Measurements from ENCODE around the gene TRPM2.

The TRPM2 gene

DNA sequence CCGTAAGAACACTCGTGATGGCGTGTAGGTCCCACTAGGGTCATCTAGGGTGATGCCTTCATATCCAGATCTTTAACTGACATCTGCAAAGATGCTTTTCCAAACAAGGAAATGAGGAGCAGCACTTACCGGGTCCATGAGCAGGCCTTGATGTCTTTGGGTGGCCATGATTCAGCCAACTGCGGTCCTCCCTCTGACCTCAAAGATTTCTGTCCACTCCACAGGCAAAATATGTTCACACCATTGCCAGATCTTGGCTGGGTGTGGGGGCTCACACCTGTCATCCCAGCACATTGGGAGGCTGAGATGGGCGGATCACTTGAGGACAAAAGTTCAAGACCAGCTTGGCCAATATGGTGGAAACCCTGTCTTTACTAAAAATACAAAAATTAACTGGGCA is 18.2 kb downstream of the TRPM2 start:
- no peak for DNase-seq (ENCODE audit: low read depth in 2 of 2)
- no peak overlapping the region for H3K4me3 ChIP-seq (replicated peaks in 1 of 2; ENCODE audit: low read depth in 2 of 2, low read length in 2 of 2)
- no peak for TF ChIP-seq CTCF (IDR thresholded peaks at IDR 0.05; ENCODE audit: low read depth, low read length)

- H3K4me3 ChIP-seq (replicated peaks in 1 of 2; ENCODE audit: low read depth in 2 of 2, low read length in 2 of 2) = no peak overlapping the region
- TF ChIP-seq CTCF (IDR thresholded peaks at IDR 0.05; ENCODE audit: low read depth, low read length) = no peak
- no peak for DNase-seq (ENCODE audit: low read depth in 2 of 2)
Measured at GRCh38 chr21:44372616-44373015, 19.2 kb downstream of the TRPM2 start.

DNA sequence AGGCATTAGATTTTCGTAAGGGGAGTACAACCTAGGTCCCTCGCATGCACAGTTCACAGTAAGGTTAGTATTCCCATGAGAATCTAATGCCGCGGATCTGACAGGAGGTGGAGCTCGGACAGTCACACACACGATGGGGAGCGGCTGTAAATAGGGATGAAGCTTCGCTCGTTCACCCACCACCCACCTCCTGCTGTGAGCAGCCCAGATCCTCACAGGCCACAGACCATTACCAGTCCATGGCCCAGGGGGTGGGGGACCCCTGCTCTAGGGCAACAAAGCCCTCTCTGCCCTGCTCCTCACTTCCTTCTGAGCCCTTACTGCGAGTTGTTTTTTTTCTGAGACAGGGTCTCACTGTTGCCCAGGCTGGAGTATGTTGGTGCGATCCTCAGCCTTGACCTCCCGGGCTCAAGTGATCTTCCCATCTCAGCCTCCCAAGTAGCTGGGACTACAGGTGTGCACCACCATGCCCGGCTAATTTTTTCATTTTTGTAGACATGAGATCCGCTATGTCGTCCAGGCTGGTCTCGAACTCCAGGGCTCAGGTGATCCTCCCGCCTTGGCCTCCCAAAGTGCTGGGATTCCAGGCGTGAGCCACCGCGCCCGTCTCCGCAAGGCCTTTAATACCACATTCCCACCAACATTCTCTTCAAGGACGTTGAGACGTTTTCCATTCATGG is 21.3 kb downstream of the TRPM2 start:
- H3K4me3 ChIP-seq (replicated peaks in 1 of 2; ENCODE audit: low read depth in 2 of 2, low read length in 2 of 2) = no peak overlapping the region
- no peak for TF ChIP-seq CTCF (IDR thresholded peaks at IDR 0.05; ENCODE audit: low read depth, low read length)
- no peak for DNase-seq (ENCODE audit: low read depth in 2 of 2)

DNA sequence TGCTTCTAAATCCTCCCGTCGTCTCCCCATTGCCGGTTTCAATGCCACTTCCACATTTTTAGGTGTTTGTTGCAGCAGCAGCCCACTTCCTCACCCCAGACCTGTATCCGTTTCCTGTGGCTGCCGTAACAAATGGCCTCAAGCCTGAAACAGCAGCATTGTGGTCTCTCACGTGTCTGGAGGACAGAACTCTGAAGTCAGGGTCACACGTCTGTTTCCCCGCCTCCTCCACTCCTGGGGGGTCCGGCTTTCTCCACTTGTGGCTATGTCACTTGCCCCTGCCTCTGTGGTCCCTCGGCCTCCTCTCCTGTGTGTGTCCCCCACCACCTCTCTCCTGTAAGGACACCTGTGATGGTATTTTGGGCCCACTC is 21.8 kb downstream of the TRPM2 start:
- no peak for TF ChIP-seq CTCF (IDR thresholded peaks at IDR 0.05; ENCODE audit: low read depth, low read length)
- no peak overlapping the region for H3K4me3 ChIP-seq (replicated peaks in 1 of 2; ENCODE audit: low read depth in 2 of 2, low read length in 2 of 2)
- DNase-seq (ENCODE audit: low read depth in 2 of 2) = no peak

GRCh38 chr21:44375761-44376241 is 22.4 kb downstream of the TRPM2 start:
- DNase-seq (ENCODE audit: low read depth in 2 of 2) = no peak
- H3K4me3 ChIP-seq (replicated peaks in 1 of 2; ENCODE audit: low read depth in 2 of 2, low read length in 2 of 2) = no peak overlapping the region
- no peak for TF ChIP-seq CTCF (IDR thresholded peaks at IDR 0.05; ENCODE audit: low read depth, low read length)

DNA sequence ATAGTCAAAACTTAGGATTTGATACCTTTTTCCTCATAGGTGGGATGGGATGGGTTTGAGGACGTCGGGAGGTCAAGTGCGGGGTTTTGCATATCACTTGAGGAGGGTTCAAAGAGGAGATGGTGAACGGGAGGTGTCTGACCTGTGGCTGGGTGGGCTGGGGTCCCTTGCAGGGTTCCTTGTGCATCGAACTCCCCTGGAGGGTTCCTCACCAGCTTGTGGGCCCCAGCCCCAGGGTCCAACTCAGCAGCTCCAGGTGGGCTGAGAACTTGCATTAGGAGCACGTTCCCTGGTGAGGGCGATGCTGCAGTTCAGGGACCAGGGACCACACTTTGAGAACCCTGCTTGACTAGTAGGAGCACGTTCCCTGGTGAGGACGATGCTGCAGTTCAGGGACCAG is 23.2 kb downstream of the TRPM2 start:
- no peak for TF ChIP-seq CTCF (IDR thresholded peaks at IDR 0.05; ENCODE audit: low read depth, low read length)
- H3K4me3 ChIP-seq (replicated peaks in 1 of 2; ENCODE audit: low read depth in 2 of 2, low read length in 2 of 2) = no peak overlapping the region
- DNase-seq (ENCODE audit: low read depth in 2 of 2) = no peak
